ENCODE data around the gene UGP2.

UGP2 gene

DNA sequence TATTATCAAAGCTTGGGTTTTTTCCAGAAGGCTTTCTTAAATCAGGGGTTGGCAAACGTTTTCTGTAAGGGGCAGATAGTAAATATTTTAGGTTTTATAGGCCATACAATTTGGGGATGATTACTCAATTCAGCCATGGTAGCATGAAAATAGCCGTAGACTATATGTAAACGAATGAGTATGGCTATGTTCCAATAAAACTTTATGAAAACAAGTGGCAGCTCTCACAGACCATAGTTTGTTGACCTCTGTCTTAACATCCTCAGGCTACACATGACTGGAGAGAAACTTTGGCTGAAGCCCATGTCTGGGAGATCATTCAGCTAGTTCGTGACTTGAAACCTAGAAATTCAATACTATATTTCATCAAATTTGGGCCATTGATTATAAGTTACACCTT is 30.2 kb downstream of the UGP2 start:
- no peak overlapping the region for H3K27ac ChIP-seq (ENCODE audit: low read depth, low read length)
- H3K4me3 ChIP-seq (ENCODE audit: low read length) = no peak overlapping the region
- H3K9me2 ChIP-seq (replicated peaks; ENCODE audit: control insufficient read depth, low read length) = no peaks in the 10 kb centered on the region
- peaks cover 55% of the 10 kb centered on the region for H3K79me2 ChIP-seq (ENCODE audit: control insufficient read depth, low read length)
- H3F3A ChIP-seq (ENCODE audit: control insufficient read depth, insufficient read depth) = no peaks in the 10 kb centered on the region
- no peaks in the 10 kb centered on the region for H4K20me1 ChIP-seq (ENCODE audit: control insufficient read depth, insufficient read depth, low read depth, low read length)
- no peak overlapping the region for H3K4me2 ChIP-seq (ENCODE audit: low read length)
- no peaks in the 10 kb centered on the region for H3K9me3 ChIP-seq (ENCODE audit: control insufficient read depth, insufficient read depth, low read length)
- H3K36me3 ChIP-seq (ENCODE audit: control insufficient read depth, low read length) = peaks cover 69% of the 10 kb centered on the region
- TF ChIP-seq EZH2phosphoT487 (IDR thresholded peaks at IDR 0.05; ENCODE audit: borderline replicate concordance, low read length) = no peak
- TF ChIP-seq, protein P1, sequence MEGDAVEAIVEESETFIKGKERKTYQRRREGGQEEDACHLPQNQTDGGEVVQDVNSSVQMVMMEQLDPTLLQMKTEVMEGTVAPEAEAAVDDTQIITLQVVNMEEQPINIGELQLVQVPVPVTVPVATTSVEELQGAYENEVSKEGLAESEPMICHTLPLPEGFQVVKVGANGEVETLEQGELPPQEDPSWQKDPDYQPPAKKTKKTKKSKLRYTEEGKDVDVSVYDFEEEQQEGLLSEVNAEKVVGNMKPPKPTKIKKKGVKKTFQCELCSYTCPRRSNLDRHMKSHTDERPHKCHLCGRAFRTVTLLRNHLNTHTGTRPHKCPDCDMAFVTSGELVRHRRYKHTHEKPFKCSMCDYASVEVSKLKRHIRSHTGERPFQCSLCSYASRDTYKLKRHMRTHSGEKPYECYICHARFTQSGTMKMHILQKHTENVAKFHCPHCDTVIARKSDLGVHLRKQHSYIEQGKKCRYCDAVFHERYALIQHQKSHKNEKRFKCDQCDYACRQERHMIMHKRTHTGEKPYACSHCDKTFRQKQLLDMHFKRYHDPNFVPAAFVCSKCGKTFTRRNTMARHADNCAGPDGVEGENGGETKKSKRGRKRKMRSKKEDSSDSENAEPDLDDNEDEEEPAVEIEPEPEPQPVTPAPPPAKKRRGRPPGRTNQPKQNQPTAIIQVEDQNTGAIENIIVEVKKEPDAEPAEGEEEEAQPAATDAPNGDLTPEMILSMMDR (IDR thresholded peaks at IDR 0.05; ENCODE audit: low read depth, low read length, poor library complexity, severe bottlenecking) = no peak
- no peaks in the 10 kb centered on the region for H3K27me3 ChIP-seq (ENCODE audit: control insufficient read depth, low read length)
- no peaks in the 10 kb centered on the region for H3K4me1 ChIP-seq (ENCODE audit: control insufficient read depth, low read length)

DNA sequence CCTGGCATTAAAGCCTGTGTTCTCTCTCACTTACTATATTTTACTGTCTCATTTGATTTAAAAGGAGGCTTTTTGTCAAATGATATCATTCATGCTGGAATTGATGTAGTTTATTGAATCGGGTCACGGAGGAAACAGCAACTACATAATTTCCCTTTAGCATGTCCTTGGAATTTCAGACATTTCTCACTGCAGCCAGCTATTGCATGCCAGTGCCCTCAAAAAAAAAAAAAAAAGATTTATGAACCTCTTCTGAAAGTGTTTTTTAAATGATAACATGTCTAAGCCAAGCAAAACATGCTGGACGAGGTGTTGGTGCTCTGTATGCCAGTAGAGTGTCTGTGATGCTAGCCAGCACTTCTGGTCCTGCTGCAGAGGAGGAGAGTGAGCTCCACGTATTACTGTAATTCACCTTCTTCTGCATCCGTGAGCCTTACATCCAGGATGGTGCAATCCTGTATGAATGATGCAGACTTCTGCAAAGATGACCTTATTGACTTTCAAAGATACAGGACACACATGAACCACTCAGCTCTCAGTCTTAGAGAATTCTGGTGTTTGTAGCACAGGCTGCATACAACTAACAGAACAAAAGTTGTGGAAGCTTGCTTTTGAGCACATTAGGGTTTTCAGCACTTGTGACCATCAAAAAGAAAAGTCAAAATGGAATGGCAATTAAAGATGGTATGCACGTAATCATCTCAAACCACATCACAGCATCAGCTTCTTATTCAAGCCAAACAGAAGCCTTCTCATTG is 31.1 kb downstream of the UGP2 start:
- H3K9me2 ChIP-seq (replicated peaks; ENCODE audit: control insufficient read depth, low read length) = no peaks in the 10 kb centered on the region
- TF ChIP-seq, protein P1 (IDR thresholded peaks at IDR 0.05; ENCODE audit: low read depth, low read length, poor library complexity, severe bottlenecking) = no peak
- TF ChIP-seq EZH2phosphoT487 (IDR thresholded peaks at IDR 0.05; ENCODE audit: borderline replicate concordance, low read length) = no peak
- H3K27me3 ChIP-seq (ENCODE audit: control insufficient read depth, low read length) = no peaks in the 10 kb centered on the region
- no peaks in the 10 kb centered on the region for H3K4me1 ChIP-seq (ENCODE audit: control insufficient read depth, low read length)
- peaks cover 54% of the 10 kb centered on the region for H3K79me2 ChIP-seq (ENCODE audit: control insufficient read depth, low read length)
- no peak overlapping the region for H3K27ac ChIP-seq (ENCODE audit: low read depth, low read length)
- H4K20me1 ChIP-seq (ENCODE audit: control insufficient read depth, insufficient read depth, low read depth, low read length) = no peaks in the 10 kb centered on the region
- H3F3A ChIP-seq (ENCODE audit: control insufficient read depth, insufficient read depth) = no peaks in the 10 kb centered on the region
- H3K4me3 ChIP-seq (ENCODE audit: low read length) = no peak overlapping the region
- no peak overlapping the region for H3K4me2 ChIP-seq (ENCODE audit: low read length)
- no peaks in the 10 kb centered on the region for H3K9me3 ChIP-seq (ENCODE audit: control insufficient read depth, insufficient read depth, low read length)
- H3K36me3 ChIP-seq (ENCODE audit: control insufficient read depth, low read length) = peaks cover 67% of the 10 kb centered on the region

DNA sequence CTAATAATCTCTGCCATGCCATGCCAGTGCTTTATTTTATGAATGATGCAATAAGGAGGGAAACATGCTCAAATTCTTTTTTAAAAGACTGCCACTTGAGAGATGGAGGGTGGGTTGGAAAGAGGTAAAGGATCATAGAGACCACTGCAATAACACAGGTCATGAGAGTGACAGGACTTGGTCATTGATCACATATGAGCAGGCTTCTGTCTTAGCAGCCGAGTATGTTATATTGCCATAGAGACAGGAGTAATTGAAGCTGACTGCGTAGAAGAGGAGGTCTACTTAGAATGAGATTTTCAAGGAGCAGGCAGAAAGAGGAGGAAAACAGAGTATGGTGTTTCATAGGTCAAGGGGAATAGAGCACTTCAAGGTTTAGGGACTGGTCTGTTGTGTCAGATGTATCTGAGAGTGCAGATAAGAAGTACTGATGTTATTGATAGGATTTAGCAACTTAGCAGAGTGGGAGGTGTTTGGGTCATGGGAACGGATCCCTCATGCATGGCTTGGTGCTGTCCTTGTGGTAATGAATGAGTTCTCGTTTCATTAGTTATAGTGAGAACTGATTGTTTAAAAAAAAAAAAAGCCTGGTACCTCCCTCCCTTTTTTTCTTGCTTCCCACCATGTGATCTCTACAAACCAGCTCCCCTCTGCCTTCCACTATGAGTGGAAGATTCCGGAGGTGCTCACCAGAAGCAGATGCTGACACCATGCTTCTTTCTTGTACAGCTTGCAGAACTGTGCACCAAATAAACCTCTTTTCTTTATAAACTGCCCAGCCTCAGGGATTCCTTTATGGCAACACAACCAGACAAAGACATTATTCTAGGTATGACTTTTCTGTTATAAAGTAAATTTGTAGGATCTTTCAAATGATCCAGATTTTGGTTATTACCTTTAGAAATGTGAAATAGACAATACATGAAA is 32.8 kb downstream of the UGP2 start:
- H3K79me2 ChIP-seq (ENCODE audit: control insufficient read depth, low read length) = peaks cover 41% of the 10 kb centered on the region
- H3K36me3 ChIP-seq (ENCODE audit: control insufficient read depth, low read length) = peaks cover 57% of the 10 kb centered on the region
- no peak overlapping the region for H3K4me3 ChIP-seq (ENCODE audit: low read length)
- no peaks in the 10 kb centered on the region for H3K9me3 ChIP-seq (ENCODE audit: control insufficient read depth, insufficient read depth, low read length)
- H4K20me1 ChIP-seq (ENCODE audit: control insufficient read depth, insufficient read depth, low read depth, low read length) = no peaks in the 10 kb centered on the region
- TF ChIP-seq, protein P1 (IDR thresholded peaks at IDR 0.05; ENCODE audit: low read depth, low read length, poor library complexity, severe bottlenecking) = no peak
- no peak for TF ChIP-seq EZH2phosphoT487 (IDR thresholded peaks at IDR 0.05; ENCODE audit: borderline replicate concordance, low read length)
- no peaks in the 10 kb centered on the region for H3F3A ChIP-seq (ENCODE audit: control insufficient read depth, insufficient read depth)
- no peaks in the 10 kb centered on the region for H3K4me1 ChIP-seq (ENCODE audit: control insufficient read depth, low read length)
- no peak overlapping the region for H3K4me2 ChIP-seq (ENCODE audit: low read length)
- H3K27ac ChIP-seq (ENCODE audit: low read depth, low read length) = no peak overlapping the region
- no peaks in the 10 kb centered on the region for H3K9me2 ChIP-seq (replicated peaks; ENCODE audit: control insufficient read depth, low read length)
- H3K27me3 ChIP-seq (ENCODE audit: control insufficient read depth, low read length) = no peaks in the 10 kb centered on the region
